HG02623 (cell line): Measurements from ENCODE around the gene MYBPC1.
"Not testable (repeated sequence)": the region's sequence is repeated elsewhere in the genome, so short reads cannot be mapped to it uniquely, and the experiment has no call there.

ENCODE experiments used
- ATAC-seq: cut with Tn5 transposase; IDR thresholded peaks from one replicate; pipeline ENCODE4 v1.9.1; 2021; ENCODE audit warnings: moderate library complexity; ENCODE audit not compliant: unreplicated experiment

Gene MYBPC1

GRCh38 chr12:101720118-101720517 is 125.3 kb downstream of the MYBPC1 start:
- no peak for ATAC-seq

- no peak for ATAC-seq
Observed at GRCh38 chr12:101722392-101722791, 127.6 kb downstream of the MYBPC1 start.

DNA sequence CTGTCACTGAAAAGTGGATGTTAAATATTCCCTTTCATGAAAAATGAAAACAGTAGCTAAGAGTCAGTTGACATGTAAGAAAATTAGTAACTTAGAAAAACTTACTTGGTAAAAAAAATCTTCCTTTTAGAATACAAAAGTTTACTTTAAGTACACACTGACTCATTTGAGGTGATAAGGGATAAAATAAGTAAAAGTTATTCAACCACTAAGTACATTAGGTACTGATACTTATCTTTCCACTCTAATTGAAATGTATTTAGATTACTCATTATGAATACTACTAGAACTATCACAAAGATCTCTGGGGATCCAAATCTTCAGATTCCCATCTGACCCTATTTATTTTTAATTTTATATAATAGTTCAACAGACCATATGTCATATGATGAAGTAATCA is 132.3 kb downstream of the MYBPC1 start:
- no peak for ATAC-seq

GRCh38 chr12:101729842-101730241 is 135.1 kb downstream of the MYBPC1 start:
- no peak for ATAC-seq

- no peak for ATAC-seq
Observed at GRCh38 chr12:101732318-101732717, 137.5 kb downstream of the MYBPC1 start.

DNA sequence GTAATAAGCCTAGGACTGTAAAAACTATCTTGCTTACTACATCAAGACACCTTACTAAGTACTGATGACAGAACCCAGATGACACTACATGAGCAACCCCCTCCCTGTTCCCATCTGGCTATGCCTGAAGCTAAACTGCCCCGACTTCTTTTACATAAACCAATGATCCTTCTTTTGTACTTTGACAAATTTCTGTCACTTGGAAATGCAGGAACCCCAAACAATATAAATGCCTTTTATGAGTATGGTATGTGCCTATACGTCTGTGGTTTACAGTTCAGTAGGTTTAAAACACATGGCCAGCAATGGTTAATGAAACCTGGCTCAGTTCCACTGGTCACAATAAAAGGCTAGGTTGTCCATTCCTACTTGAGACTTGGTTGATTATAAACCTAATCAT is 138.4 kb downstream of the MYBPC1 start:
- no peak for ATAC-seq

DNA sequence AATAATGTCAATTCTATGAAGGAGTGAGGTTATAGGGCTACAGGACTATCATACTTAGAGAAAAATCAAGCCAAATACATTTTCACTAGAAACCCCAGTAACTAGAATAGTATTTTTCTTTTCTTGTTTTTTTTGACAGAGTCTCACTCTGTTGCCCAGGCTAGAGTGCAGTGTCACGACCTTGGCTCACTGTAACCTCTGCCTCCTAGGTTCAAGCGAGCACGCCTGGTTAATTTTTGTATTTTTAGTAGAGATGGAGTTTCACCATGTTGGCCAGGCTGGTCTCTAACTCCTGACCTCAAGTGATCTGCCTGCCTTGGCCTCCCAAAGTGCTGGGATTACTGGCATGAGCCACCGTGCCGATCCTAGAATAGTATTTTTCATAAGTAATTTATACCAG is 139.7 kb downstream of the MYBPC1 start:
- ATAC-seq = not testable (repeated sequence)
